ENCODE data around the gene LAMC1.

DNA sequence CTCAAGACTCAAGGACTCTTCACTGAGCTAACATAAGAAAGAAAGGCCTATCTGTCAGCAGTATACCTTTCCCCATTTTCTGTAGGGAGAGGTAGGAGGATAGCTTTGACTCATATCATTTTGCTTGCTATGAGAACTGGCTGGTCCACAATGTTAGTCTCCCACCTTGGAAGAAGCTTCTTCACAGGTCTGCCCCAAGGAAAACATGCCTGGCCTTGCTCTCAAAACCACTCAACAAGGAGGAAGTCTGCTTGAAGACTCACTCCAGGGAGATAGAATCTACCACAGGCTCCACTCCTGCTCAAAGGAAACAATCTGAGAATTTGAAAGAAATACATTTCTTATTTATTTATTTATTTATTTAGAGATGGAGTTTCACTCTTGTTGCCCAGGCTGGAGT, 29.5 kb upstream of the LAMC1 start:
- TF ChIP-seq EZH2 (IDR thresholded peaks at IDR 0.05; ENCODE audit: borderline replicate concordance, low read length): no peak
- TF ChIP-seq, protein P1, sequence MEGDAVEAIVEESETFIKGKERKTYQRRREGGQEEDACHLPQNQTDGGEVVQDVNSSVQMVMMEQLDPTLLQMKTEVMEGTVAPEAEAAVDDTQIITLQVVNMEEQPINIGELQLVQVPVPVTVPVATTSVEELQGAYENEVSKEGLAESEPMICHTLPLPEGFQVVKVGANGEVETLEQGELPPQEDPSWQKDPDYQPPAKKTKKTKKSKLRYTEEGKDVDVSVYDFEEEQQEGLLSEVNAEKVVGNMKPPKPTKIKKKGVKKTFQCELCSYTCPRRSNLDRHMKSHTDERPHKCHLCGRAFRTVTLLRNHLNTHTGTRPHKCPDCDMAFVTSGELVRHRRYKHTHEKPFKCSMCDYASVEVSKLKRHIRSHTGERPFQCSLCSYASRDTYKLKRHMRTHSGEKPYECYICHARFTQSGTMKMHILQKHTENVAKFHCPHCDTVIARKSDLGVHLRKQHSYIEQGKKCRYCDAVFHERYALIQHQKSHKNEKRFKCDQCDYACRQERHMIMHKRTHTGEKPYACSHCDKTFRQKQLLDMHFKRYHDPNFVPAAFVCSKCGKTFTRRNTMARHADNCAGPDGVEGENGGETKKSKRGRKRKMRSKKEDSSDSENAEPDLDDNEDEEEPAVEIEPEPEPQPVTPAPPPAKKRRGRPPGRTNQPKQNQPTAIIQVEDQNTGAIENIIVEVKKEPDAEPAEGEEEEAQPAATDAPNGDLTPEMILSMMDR (conservative IDR thresholded peaks at IDR 0.05 in 1 of 2, IDR thresholded peaks at IDR 0.05 in 1 of 2; ENCODE audit: extremely low read depth in 1 of 2, insufficient read depth in 1 of 2, low read depth in 1 of 2, low read length in 2 of 2): no peak
